Measurements from ENCODE around the gene ASTE1.
"Not testable (repeated sequence)": the region's sequence is repeated elsewhere in the genome, so short reads cannot be mapped to it uniquely, and the experiment has no call there.

Gene ASTE1

DNA sequence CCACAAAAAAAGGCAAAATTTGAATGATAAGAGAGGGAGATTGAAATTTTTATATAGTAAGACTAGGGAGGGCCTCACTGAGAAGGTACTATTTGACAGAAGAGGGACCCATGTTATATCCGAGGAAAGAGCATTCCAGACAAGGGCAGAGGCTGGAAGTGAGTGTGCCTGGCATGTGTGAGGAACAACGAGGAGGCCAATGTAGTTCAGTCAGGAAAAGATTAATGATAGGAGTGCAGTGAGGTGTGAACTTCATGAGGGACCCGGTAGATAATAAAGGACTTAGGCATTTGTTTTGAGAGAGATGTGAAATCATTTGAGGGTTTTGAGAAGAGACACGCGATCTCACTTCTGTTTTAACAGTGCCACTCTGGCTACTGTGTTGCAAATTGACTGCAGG is 36.3 kb downstream of the ASTE1 start:
- peaks cover 3% of the 10 kb centered on the region for H3K4me1 Mint-ChIP-seq (ENCODE audit: low read depth)
- H3K36me3 Mint-ChIP-seq (ENCODE audit: low read depth) = peaks cover 22% of the 10 kb centered on the region
- no peak overlapping the region for H3K27ac Mint-ChIP-seq
- H3K4me3 Mint-ChIP-seq = no peak overlapping the region
- H3K9me3 Mint-ChIP-seq = no peaks in the 10 kb centered on the region
- H3K27me3 Mint-ChIP-seq (ENCODE audit: low read depth) = no peaks in the 10 kb centered on the region

DNA sequence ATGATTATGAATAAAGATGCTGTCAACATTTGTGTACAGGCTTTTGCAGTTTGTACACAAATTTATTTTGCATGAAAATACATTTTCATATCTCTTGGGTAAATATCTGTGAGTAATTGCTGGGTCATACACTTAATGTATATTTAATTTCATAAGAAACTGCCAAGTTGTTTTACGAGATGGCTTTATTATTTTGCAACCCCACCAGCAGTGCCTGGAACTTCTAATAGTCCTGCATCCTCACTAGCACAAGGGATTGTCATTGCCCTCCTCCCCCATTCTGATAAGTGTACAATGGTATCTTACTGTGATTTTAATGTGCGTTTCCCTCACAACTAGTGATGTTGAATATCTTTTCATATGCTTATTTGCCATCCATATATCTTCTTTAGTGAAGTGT is 45.2 kb downstream of the ASTE1 start:
- H3K36me3 Mint-ChIP-seq (ENCODE audit: low read depth) = peaks cover 13% of the 10 kb centered on the region
- H3K9me3 Mint-ChIP-seq = no peaks in the 10 kb centered on the region
- H3K4me3 Mint-ChIP-seq = no peak overlapping the region

GRCh38 chr3:130979117-130979516 is 47.5 kb downstream of the ASTE1 start:
- Mint-ChIP-seq H3K27me3 (ENCODE audit: low read depth) (no peaks in the 10 kb centered on the region), H3K27ac (no peak overlapping the region), H3K9me3 (no peaks in the 10 kb centered on the region), H3K4me1 (ENCODE audit: low read depth) (no peaks in the 10 kb centered on the region), H3K36me3 (ENCODE audit: low read depth) (peaks cover 13% of the 10 kb centered on the region), H3K4me3 (no peak overlapping the region)

More for the DNA sequence above, 45.2 kb downstream of the ASTE1 start:
- no peaks in the 10 kb centered on the region for H3K27me3 Mint-ChIP-seq (ENCODE audit: low read depth)
- H3K27ac Mint-ChIP-seq = no peak overlapping the region
- H3K4me1 Mint-ChIP-seq (ENCODE audit: low read depth) = no peaks in the 10 kb centered on the region

- no peak overlapping the region for H3K4me3 Mint-ChIP-seq
- H3K36me3 Mint-ChIP-seq (ENCODE audit: low read depth) = peaks cover 21% of the 10 kb centered on the region
- no peaks in the 10 kb centered on the region for H3K27me3 Mint-ChIP-seq (ENCODE audit: low read depth)
- H3K27ac Mint-ChIP-seq = no peak overlapping the region
- no peaks in the 10 kb centered on the region for H3K4me1 Mint-ChIP-seq (ENCODE audit: low read depth)
- H3K9me3 Mint-ChIP-seq = no peaks in the 10 kb centered on the region
These were observed 49.9 kb downstream of the ASTE1 start for GRCh38 chr3:130976706-130977105.

GRCh38 chr3:130975251-130975650 is 51.4 kb downstream of the ASTE1 start:
- Mint-ChIP-seq H3K36me3 (ENCODE audit: low read depth) (peaks cover 24% of the 10 kb centered on the region), H3K4me1 (ENCODE audit: low read depth) (peaks cover 4% of the 10 kb centered on the region), H3K9me3 (no peaks in the 10 kb centered on the region), H3K27ac (no peak overlapping the region), H3K27me3 (ENCODE audit: low read depth) (no peaks in the 10 kb centered on the region), H3K4me3 (no peak overlapping the region)

DNA sequence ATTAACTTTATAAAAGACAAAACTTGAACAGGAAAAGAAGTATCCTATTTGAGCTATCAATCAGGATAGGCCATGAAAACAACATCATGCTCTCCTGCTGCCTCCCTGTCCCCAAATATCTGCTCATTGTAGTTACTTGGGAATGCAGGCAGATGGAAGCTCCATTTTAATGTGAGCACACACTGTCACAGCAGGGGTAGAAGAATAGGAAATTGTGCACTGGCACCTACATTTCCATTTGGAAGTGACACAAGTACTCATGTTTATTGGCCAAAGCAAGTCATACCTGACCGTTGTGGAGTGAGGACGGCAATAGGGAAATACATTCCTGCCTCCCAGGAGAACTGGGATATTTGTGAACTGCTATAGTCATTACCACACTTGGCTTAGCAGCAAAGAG is 52.4 kb downstream of the ASTE1 start:
- Mint-ChIP-seq H3K27ac (no peak overlapping the region), H3K9me3 (no peaks in the 10 kb centered on the region), H3K4me3 (no peak overlapping the region), H3K4me1 (ENCODE audit: low read depth) (peaks cover 4% of the 10 kb centered on the region), H3K27me3 (ENCODE audit: low read depth) (no peaks in the 10 kb centered on the region), H3K36me3 (ENCODE audit: low read depth) (peaks cover 28% of the 10 kb centered on the region)

- Mint-ChIP-seq H3K4me3 (no peak overlapping the region), H3K27me3 (ENCODE audit: low read depth) (no peaks in the 10 kb centered on the region), H3K36me3 (ENCODE audit: low read depth) (peaks cover 28% of the 10 kb centered on the region), H3K27ac (no peak overlapping the region), H3K9me3 (no peaks in the 10 kb centered on the region), H3K4me1 (ENCODE audit: low read depth) (peaks cover 4% of the 10 kb centered on the region)
These were observed 53.2 kb downstream of the ASTE1 start for GRCh38 chr3:130973406-130973805.

DNA sequence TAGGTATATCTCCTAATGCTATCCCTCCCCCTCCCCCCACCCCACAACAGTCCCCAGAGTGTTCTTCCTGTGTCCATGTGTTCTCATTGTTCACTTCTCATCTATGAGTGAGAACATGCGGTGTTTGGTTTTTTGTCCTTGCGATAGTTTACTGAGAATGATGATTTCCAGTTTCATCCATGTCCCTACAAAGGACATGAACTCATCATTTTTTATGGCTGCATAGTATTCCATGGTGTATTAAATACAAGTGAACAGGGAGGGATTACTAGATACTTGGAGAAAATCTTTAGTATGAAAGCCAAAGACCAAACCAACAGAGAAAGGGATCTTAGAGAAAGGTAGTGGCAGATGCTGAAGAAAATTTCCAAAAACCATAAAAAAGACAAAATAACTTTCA is 54.0 kb downstream of the ASTE1 start:
- H3K4me1 Mint-ChIP-seq (ENCODE audit: low read depth); H3K27me3 Mint-ChIP-seq (ENCODE audit: low read depth); H3K4me3 Mint-ChIP-seq; H3K27ac Mint-ChIP-seq; H3K9me3 Mint-ChIP-seq: not testable (repeated sequence)
- peaks cover 32% of the 10 kb centered on the region for H3K36me3 Mint-ChIP-seq (ENCODE audit: low read depth)

GRCh38 chr3:130971208-130971607 is 55.4 kb downstream of the ASTE1 start:
- H3K4me3 Mint-ChIP-seq = no peak overlapping the region
- H3K27me3 Mint-ChIP-seq (ENCODE audit: low read depth) = no peaks in the 10 kb centered on the region
- H3K27ac Mint-ChIP-seq = no peak overlapping the region
- peaks cover 37% of the 10 kb centered on the region for H3K36me3 Mint-ChIP-seq (ENCODE audit: low read depth)
- peaks cover 4% of the 10 kb centered on the region for H3K4me1 Mint-ChIP-seq (ENCODE audit: low read depth)
- H3K9me3 Mint-ChIP-seq = no peaks in the 10 kb centered on the region

- Mint-ChIP-seq H3K4me1 (ENCODE audit: low read depth) (peaks cover 4% of the 10 kb centered on the region), H3K27ac (no peak overlapping the region), H3K36me3 (ENCODE audit: low read depth) (peaks cover 39% of the 10 kb centered on the region), H3K27me3 (ENCODE audit: low read depth) (no peaks in the 10 kb centered on the region), H3K4me3 (no peak overlapping the region), H3K9me3 (no peaks in the 10 kb centered on the region)
These were observed 57.0 kb downstream of the ASTE1 start for GRCh38 chr3:130969621-130970020.

- Mint-ChIP-seq H3K27me3 (ENCODE audit: low read depth) (no peaks in the 10 kb centered on the region), H3K4me3 (no peak overlapping the region), H3K9me3 (no peaks in the 10 kb centered on the region), H3K27ac (no peak overlapping the region), H3K36me3 (ENCODE audit: low read depth) (peaks cover 40% of the 10 kb centered on the region), H3K4me1 (ENCODE audit: low read depth) (peaks cover 4% of the 10 kb centered on the region)
These were observed 58.4 kb downstream of the ASTE1 start for GRCh38 chr3:130968221-130968620.

DNA sequence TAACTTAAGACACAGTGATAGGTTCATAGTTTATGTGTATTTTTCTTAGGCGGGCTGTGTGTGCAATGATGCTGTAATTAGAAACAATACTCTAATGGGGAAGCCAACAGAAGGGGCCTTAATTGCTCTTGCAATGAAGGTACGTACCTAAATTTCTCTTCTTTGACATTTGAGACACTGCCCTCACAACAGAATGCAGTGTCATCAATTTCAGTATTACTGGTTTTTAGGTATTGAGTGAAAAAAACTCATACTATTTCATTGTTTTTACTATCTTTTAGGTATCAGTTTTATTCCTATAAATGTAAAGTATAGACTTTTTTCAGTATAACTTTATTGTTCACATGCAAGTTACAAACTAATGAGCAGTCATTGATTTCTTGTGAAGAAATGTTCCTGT is 59.3 kb downstream of the ASTE1 start:
- H3K4me3 Mint-ChIP-seq = no peak overlapping the region
- peaks cover 34% of the 10 kb centered on the region for H3K36me3 Mint-ChIP-seq (ENCODE audit: low read depth)
- peaks cover 4% of the 10 kb centered on the region for H3K4me1 Mint-ChIP-seq (ENCODE audit: low read depth)
- H3K27ac Mint-ChIP-seq = no peak overlapping the region
- no peaks in the 10 kb centered on the region for H3K27me3 Mint-ChIP-seq (ENCODE audit: low read depth)
- no peaks in the 10 kb centered on the region for H3K9me3 Mint-ChIP-seq

GRCh38 chr3:130963878-130964277 is 62.7 kb downstream of the ASTE1 start:
- Mint-ChIP-seq H3K27ac (no peak overlapping the region), H3K9me3 (no peaks in the 10 kb centered on the region), H3K36me3 (ENCODE audit: low read depth) (peaks cover 38% of the 10 kb centered on the region), H3K4me3 (no peak overlapping the region), H3K4me1 (ENCODE audit: low read depth) (no peaks in the 10 kb centered on the region), H3K27me3 (ENCODE audit: low read depth) (no peaks in the 10 kb centered on the region)

All from T-helper 1 cell treated with Interleukin-12 subunit alpha and Interleukin-12 subunit beta and Interleukin-4 antibody, amounts not matched to agents 30 μg/mL and 1 μg/mL, for 36 hours (primary cell).